Endothelial cell of umbilical vein (primary cell): ENCODE data around the gene AUTS2. TPM values are rescaled to one million over a fixed set of nuclear protein-coding genes. Genes with fewer than 3 reads are reported as not detected.

Experiments
- BruUV-seq: library from RNA; stranded (reverse); fragments of 400-500 nt; replicated peaks from 2 replicates; lab custom pipeline; 2021; lab: Mats Ljungman, UMichigan
- CTCF ChIA-PET: fragments of 300-600, 350-600 bp; sonication (Branson Sonifier 250); formaldehyde crosslinking; loops from one replicate; lab custom pipeline; 2021; ENCODE audit warnings: antibody characterized with exemption, inconsistent platforms; lab: Charles Lee
- POLR2A ChIA-PET: fragments of 300-600, 350-600 bp; sonication (Branson Sonifier 250); formaldehyde crosslinking; loops from one replicate; lab custom pipeline; 2021; ENCODE audit warnings: antibody characterized with exemption, inconsistent platforms; lab: Charles Lee
- DNase-seq: peaks from one replicate; pipeline ENCODE4 v3.0.0-alpha.2; 2011; ENCODE audit warnings: low read depth, low spot score
- FAIRE-seq: peaks from 2 replicates; lab custom pipeline; 2011; peaks lifted over from hg19 to GRCh38; lab: Jason Lieb, UNC
- H2AFZ ChIP-seq: 2 replicates; pipeline ENCODE4 v1.6.0; 2012; ENCODE audit warnings: low read depth, low read length, control low read depth, inconsistent platforms
- H3K27ac ChIP-seq: 2 replicates; pipeline ENCODE4 v1.5.1; 2011; ENCODE audit warnings: low read depth, mild to moderate bottlenecking, control low read depth, low read length, moderate library complexity; ENCODE audit not compliant: insufficient read depth
- H3K27me3 ChIP-seq, 2 experiments: 2 replicates each; pipeline versions ENCODE4 v1.6.0 to v1.6.1; 2011; ENCODE audit warnings: low read length in 2 of 2, mixed read lengths in 1 of 2; ENCODE audit not compliant: control insufficient read depth in 2 of 2, insufficient read depth in 2 of 2
- H3K36me3 ChIP-seq, 2 experiments: 2 replicates in 1 of 2; 3 replicates in 1 of 2; pipeline ENCODE4 v1.5.1; 2011; ENCODE audit warnings: low read length in 2 of 2, mild to moderate bottlenecking in 1 of 2, moderate library complexity in 1 of 2; ENCODE audit not compliant: control insufficient read depth in 2 of 2, insufficient read depth in 2 of 2; ENCODE audit errors: extremely low read depth in 1 of 2
- H3K4me1 ChIP-seq: 3 replicates; pipeline ENCODE4 v1.5.1; 2011; ENCODE audit warnings: mild to moderate bottlenecking, low read length; ENCODE audit not compliant: control insufficient read depth, insufficient read depth; ENCODE audit errors: extremely low read depth
- H3K4me2 ChIP-seq: 2 replicates; pipeline ENCODE4 v1.6.1; 2011; ENCODE audit warnings: low read length, control low read depth, mixed read lengths; ENCODE audit not compliant: insufficient read depth
- H3K4me3 ChIP-seq, 3 experiments: fragments of 200-600 bp in 1 of 3; sonication (generic), shearing (Covaris generic) in 1 of 3; replicated peaks in 1 of 3; 2 replicates each; pipeline ENCODE4 v1.5.1; 2011 to 2016; ENCODE audit warnings: control low read depth in 3 of 3, low read length in 3 of 3, mild to moderate bottlenecking in 2 of 3, inconsistent platforms in 1 of 3, low read depth in 1 of 3, moderate library complexity in 1 of 3; ENCODE audit not compliant: insufficient read depth in 1 of 3
- H3K79me2 ChIP-seq: 2 replicates; pipeline ENCODE4 v1.6.0; 2012; ENCODE audit warnings: low read length, inconsistent platforms; ENCODE audit not compliant: control insufficient read depth, insufficient read depth
- H3K9ac ChIP-seq: replicated peaks from 2 replicates; pipeline ENCODE3; 2011; ENCODE audit warnings: low read length, control low read depth; ENCODE audit not compliant: insufficient read depth; ENCODE audit errors: extremely low read depth
- H3K9me1 ChIP-seq: replicated peaks from 3 replicates; pipeline ENCODE4 v1.6.0; 2011; ENCODE audit warnings: mild to moderate bottlenecking, low read length; ENCODE audit not compliant: control insufficient read depth, insufficient read depth; ENCODE audit errors: extremely low read depth
- H3K9me3 ChIP-seq: replicated peaks from 2 replicates; pipeline ENCODE4 v1.5.1; 2012; ENCODE audit warnings: low read length, inconsistent platforms; ENCODE audit not compliant: control insufficient read depth, insufficient read depth
- H4K20me1 ChIP-seq: replicated peaks from 2 replicates; pipeline ENCODE3; 2011; ENCODE audit warnings: mild to moderate bottlenecking, low read length; ENCODE audit not compliant: control insufficient read depth, insufficient read depth; ENCODE audit errors: extremely low read depth
- EZH2 ChIP-seq: IDR thresholded peaks from 2 replicates; pipeline ENCODE4 v1.6.1; 2012; ENCODE audit warnings: borderline replicate concordance, low read depth, mild to moderate bottlenecking, moderate library complexity, low read length, inconsistent platforms; ENCODE audit not compliant: severe bottlenecking
- FOS ChIP-seq: IDR thresholded peaks from 2 replicates; pipeline ENCODE4 v1.6.1; 2011; ENCODE audit warnings: mild to moderate bottlenecking, low read length, moderate library complexity, borderline replicate concordance; ENCODE audit not compliant: insufficient read depth
- GATA2 ChIP-seq: IDR thresholded peaks from 2 replicates; pipeline ENCODE4 v1.7.0; 2011; ENCODE audit warnings: low read depth, mild to moderate bottlenecking, moderate library complexity, mixed read lengths, low read length; ENCODE audit not compliant: insufficient read length, insufficient read depth
- JUN ChIP-seq: IDR thresholded peaks from 2 replicates; pipeline ENCODE4 v1.6.1; 2011; ENCODE audit warnings: borderline replicate concordance, low read depth; ENCODE audit not compliant: insufficient read length, insufficient read depth
- MYC ChIP-seq: IDR thresholded peaks from one replicate; pipeline ENCODE4 v1.6.1; 2011; ENCODE audit warnings: mild to moderate bottlenecking, low read depth, low read length
- POLR2A ChIP-seq: IDR thresholded peaks from 2 replicates; pipeline ENCODE4 v1.6.1; 2012; ENCODE audit warnings: low read depth, mild to moderate bottlenecking, control low read depth, low read length
- POLR2AphosphoS5 ChIP-seq: IDR thresholded peaks from 2 replicates; pipeline ENCODE4 v1.6.1; 2012; ENCODE audit warnings: low read depth, mild to moderate bottlenecking, control low read depth, low read length, moderate library complexity; ENCODE audit not compliant: insufficient read depth
- dilution Hi-C: fragments of 300-500 bp; cut with MboI; formaldehyde crosslinking; loops from one replicate; pipeline ENCODE4 v1.15.0; 2019; ENCODE audit warnings: low sequenced_read_pairs; ENCODE audit not compliant: extremely low pct_ligation_motif_present
- intact Hi-C: fragments of 100-400 bp; cut with micrococcal nuclease; formaldehyde crosslinking; loops from one replicate; pipeline ENCODE4 v1.10.0; 2022
- polyA plus RNA-seq, 4 experiments: library from polyadenylated mRNA; depleted of rRNA in 3 of 4; stranded (reverse) in 3 of 4; unstranded in 1 of 4; fragments of >200 nt; gene quantifications; 2 replicates each; pipeline versions ENCODE4 v1.2.1 to v1.2.3, GENCODE V29; 2011 to 2012; ENCODE audit warnings: missing spikeins in 1 of 4
- total RNA-seq: library from RNA; stranded (reverse); gene quantifications from 2 replicates; pipeline ENCODE4 v1.2.3, GENCODE V29; 2021
- TF ChIP-seq, protein P1 (sequence below), 2 donors: IDR thresholded peaks; 1 replicate in 1 of 2; 2 replicates in 1 of 2; pipeline ENCODE4 v1.5.1; 2011; ENCODE audit warnings: low read length in 2 of 2, mild to moderate bottlenecking in 2 of 2, moderate library complexity in 2 of 2, control low read depth in 1 of 2, inconsistent platforms in 1 of 2, low read depth in 1 of 2; ENCODE audit not compliant: insufficient read depth in 1 of 2; ENCODE audit errors: extremely low read depth in 1 of 2
- TF ChIP-seq, protein P2 (sequence below): IDR thresholded peaks from 2 replicates; pipeline ENCODE4 v1.6.1; 2011; ENCODE audit not compliant: insufficient read depth, insufficient read length

The AUTS2 gene
- total and polyA plus RNA-seq, 2 donors (not counting 3 experiments of a cell fraction or from before 2014, with no cell fraction given), result 0.59 to 8.0 TPM

DNA sequence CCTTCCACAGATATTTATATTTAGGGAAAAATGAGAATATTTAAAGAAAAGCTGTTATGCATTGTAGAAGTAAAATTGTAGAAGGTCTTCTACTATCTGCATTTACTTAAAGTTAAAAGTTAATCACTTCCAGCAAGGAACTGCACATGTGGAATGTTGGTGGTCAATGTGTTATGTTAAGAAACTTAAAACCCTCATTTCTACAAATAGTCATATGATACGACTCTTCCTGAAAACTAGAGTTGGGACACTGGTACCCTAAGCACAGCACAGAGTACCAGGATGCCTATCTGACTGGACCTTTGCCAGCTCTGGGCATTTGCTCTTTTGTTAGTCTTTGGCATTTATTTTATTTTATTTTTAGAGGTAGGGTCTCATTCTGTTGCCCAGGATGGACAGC, 1009.5 kb downstream of the AUTS2 start:
- TF ChIP-seq, protein P1, sequence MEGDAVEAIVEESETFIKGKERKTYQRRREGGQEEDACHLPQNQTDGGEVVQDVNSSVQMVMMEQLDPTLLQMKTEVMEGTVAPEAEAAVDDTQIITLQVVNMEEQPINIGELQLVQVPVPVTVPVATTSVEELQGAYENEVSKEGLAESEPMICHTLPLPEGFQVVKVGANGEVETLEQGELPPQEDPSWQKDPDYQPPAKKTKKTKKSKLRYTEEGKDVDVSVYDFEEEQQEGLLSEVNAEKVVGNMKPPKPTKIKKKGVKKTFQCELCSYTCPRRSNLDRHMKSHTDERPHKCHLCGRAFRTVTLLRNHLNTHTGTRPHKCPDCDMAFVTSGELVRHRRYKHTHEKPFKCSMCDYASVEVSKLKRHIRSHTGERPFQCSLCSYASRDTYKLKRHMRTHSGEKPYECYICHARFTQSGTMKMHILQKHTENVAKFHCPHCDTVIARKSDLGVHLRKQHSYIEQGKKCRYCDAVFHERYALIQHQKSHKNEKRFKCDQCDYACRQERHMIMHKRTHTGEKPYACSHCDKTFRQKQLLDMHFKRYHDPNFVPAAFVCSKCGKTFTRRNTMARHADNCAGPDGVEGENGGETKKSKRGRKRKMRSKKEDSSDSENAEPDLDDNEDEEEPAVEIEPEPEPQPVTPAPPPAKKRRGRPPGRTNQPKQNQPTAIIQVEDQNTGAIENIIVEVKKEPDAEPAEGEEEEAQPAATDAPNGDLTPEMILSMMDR (IDR thresholded peaks at IDR 0.05; ENCODE audit: extremely low read depth in 1 of 2, insufficient read depth in 1 of 2, low read depth in 1 of 2, low read length in 2 of 2), result no peak
- no peak for TF ChIP-seq POLR2AphosphoS5
- TF ChIP-seq EZH2, result no peak
- TF ChIP-seq, protein P2, sequence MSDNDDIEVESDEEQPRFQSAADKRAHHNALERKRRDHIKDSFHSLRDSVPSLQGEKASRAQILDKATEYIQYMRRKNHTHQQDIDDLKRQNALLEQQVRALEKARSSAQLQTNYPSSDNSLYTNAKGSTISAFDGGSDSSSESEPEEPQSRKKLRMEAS, result no peak
- no peak for TF ChIP-seq FOS
- TF ChIP-seq MYC, result no peak
- TF ChIP-seq JUN, result no peak
- TF ChIP-seq GATA2, result no peak
- TF ChIP-seq POLR2A, result no peak
- FAIRE-seq, result no peak
- H3K9me3 ChIP-seq, result peaks cover 5% of the 10 kb centered on the region
- no peak overlapping the region for H3K4me3 ChIP-seq
- ChIA-PET POLR2A (no interaction called here), CTCF (no interaction called here)
- no peaks in the 10 kb centered on the region for H3K27me3 ChIP-seq
- no peak overlapping the region for H3K9ac ChIP-seq
- no peak overlapping the region for H3K4me2 ChIP-seq
- no peaks in the 10 kb centered on the region for H3K79me2 ChIP-seq
- BruUV-seq, result no TSS peak
- no peak overlapping the region for H2AFZ ChIP-seq
- no peaks in the 10 kb centered on the region for H4K20me1 ChIP-seq
- no peaks in the 10 kb centered on the region for H3K9me1 ChIP-seq
- H3K27ac ChIP-seq, result no peak overlapping the region
- DNase-seq, result no peak
- no peaks in the 10 kb centered on the region for H3K36me3 ChIP-seq
- intact Hi-C loops (no loop called here), dilution Hi-C loops (no loop called here)
- no peaks in the 10 kb centered on the region for H3K4me1 ChIP-seq
